ENCODE results near the gene UFL1. TPM values are rescaled to one million over a fixed set of nuclear protein-coding genes. Genes with fewer than 3 reads are reported as not detected.
"Not testable (repeated sequence)": the region's sequence is repeated elsewhere in the genome, so short reads cannot be mapped to it uniquely, and the experiment has no call there.

UFL1 gene
- total RNA-seq (10 to 100 TPM; 13.6 to 53.4 (median 26.8) TPM), polyA plus RNA-seq (10 to 100 TPM in 1 of 3 donors, 1 to 10 TPM in 2; 5.3 to 11.4 (median 6.6) TPM)
- long read RNA-seq, donor 1, result 0 reads
- long read RNA-seq, donor 2, full-length matches to known transcripts, result 1 of 1 reads
- long read RNA-seq, donor 2, partial matches to known transcripts, result 0 of 1 reads
- long read RNA-seq, donor 2, other reads (novel, unspliced or antisense), result 0 of 1 reads
- long read RNA-seq, donor 3, partial matches to known transcripts, result 5 of 5 reads
- long read RNA-seq, donor 3, other reads (novel, unspliced or antisense), result 0 of 5 reads
- long read RNA-seq, donor 4, result 0 reads
- long read RNA-seq, donor 5, full-length matches to known transcripts, result 2 of 2 reads
- long read RNA-seq, donor 5, partial matches to known transcripts, result 0 of 2 reads
- long read RNA-seq, donor 5, other reads (novel, unspliced or antisense), result 0 of 2 reads
- long read RNA-seq, donor 6, full-length matches to known transcripts, result 4 of 10 reads
- long read RNA-seq, donor 6, partial matches to known transcripts, result 6 of 10 reads
- long read RNA-seq, donor 6, other reads (novel, unspliced or antisense), result 0 of 10 reads
- long read RNA-seq, donor 7, full-length matches to known transcripts, result 1 of 18 reads
- long read RNA-seq, donor 7, partial matches to known transcripts, result 17 of 18 reads
- long read RNA-seq, donor 7, other reads (novel, unspliced or antisense), result 0 of 18 reads
- long read RNA-seq, donor 8, full-length matches to known transcripts, result 4 of 19 reads
- long read RNA-seq, donor 8, partial matches to known transcripts, result 15 of 19 reads
- long read RNA-seq, donor 8, other reads (novel, unspliced or antisense), result 0 of 19 reads
- long read RNA-seq, donor 9, full-length matches to known transcripts, result 1 of 1 reads
- long read RNA-seq, donor 9, partial matches to known transcripts, result 0 of 1 reads
- long read RNA-seq, donor 9, other reads (novel, unspliced or antisense), result 0 of 1 reads
- long read RNA-seq, donor 10, result 0 reads

DNA sequence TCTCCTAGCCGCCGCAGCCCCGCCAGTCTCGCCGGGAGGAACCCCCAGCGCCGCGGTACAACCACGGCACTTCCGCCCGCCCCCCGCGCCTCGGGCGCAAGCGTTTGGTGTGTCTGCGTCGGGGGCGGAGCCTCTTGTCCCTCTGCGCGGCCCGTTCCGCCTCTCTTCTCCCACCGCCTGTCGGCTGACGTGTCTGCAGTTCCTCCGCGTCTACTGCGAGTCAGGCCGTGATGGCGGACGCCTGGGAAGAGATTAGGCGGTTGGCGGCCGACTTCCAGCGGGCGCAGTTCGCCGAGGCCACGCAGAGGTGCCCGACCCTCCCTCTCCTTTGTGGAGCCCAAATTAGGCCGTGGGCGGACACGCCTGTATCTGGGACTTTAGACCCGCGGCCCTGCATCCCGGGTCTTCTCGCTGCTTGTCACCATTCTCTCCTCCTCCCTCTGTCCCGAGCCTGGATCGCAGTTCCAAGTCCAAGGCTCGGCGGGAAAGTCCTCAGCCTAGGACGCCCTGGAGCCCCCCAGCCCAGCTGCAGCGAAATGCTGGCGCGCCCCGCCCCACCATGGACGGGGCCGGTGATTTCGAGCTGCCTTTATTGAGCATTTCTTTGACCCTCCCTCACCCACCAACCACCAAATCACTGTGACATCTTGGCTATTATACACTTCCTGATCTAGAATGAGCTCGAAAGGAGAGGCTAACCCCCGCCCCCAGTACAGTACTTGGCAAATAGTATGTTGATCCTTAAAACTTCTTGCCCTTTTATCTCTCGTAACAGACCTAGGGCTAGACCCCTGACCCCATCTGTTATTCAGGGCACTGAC is at the start of gene UFL1:
Gene UFL1 (plus strand): TSS at position 163 of the 821 bp plus-strand sequence. CDS start 68 bp downstream, at position 231.
- Histone ChIP-seq H3K36me3 (peaks cover 8 to 21% (median 19%) of the 10 kb centered on the region in 4 donors), H3K4me1 (peaks cover 12 to 35% (median 26%) of the 10 kb centered on the region in 4 donors), H3K27ac (peak within 1 kb of the TSS; percentile 92 to 99 (median 96)), H3K4me3 (peak within 1 kb of the TSS; percentile 65 to 73 (median 70)), H3K27me3 (no peaks in the 10 kb centered on the region), H3K9me3 (no peaks in the 10 kb centered on the region)
- WGBS, 5 donors, result 0 to 1% (median 0%) methylated on average over 32 to 63 of the region's 63 CpGs
- intact Hi-C loops (cut with DNase I; ENCODE audit: low total_unique reads), result no loop called here
- DNase-seq, result peak; percentile 95 to 98
- TF ChIP-seq POLR2AphosphoS5 (IDR thresholded peaks at IDR 0.05) (peak; percentile 95 to 99 (median 99)), EP300 (IDR thresholded peaks at IDR 0.05) (no peak), POLR2A (IDR thresholded peaks at IDR 0.05) (peak in 2 of 4 donors; percentile 62 to 75)

DNA sequence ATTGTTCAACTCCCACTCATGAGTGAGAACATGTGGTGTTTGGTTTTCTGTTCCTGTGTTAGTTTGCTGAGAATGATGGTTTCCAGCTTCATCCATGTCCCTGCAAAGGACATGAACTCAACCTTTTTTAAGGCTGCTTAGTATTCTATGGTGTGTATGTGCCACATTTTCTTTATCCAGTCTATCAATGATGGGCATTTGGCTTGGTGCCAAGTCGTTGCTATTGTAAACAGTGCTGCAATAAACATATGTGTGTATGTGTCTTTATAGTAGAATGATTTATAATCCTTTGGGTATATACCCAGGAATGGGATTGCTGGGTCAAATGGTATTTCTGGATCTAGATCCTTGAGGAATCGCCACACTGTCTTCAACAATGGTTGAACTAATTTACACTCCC is 49.3 kb upstream of the UFL1 start:
- DNase-seq; intact Hi-C loops (cut with DNase I; ENCODE audit: low total_unique reads): not testable (repeated sequence)

GRCh38 chr6:96478695-96479094 is 42.9 kb upstream of the UFL1 start:
- H3K27me3 ChIP-seq, result no peaks in the 10 kb centered on the region
- H3K36me3 ChIP-seq, result no peaks in the 10 kb centered on the region
- no peak overlapping the region for H3K27ac ChIP-seq
- WGBS, 5 donors, result 87 to 94% (median 90%) methylated on average over 5 of the region's 5 CpGs
- H3K4me1 ChIP-seq, result no peaks in the 10 kb centered on the region
- no peak overlapping the region for H3K4me3 ChIP-seq
- no peak for DNase-seq
- TF ChIP-seq POLR2A (IDR thresholded peaks at IDR 0.05) (no peak), POLR2AphosphoS5 (IDR thresholded peaks at IDR 0.05) (no peak)
- peaks cover 21 to 74% (median 45%) of the 10 kb centered on the region in 4 donors for H3K9me3 ChIP-seq
- intact Hi-C loops (cut with DNase I; ENCODE audit: low total_unique reads), result no loop called here

More for the DNA sequence above, 49.3 kb upstream of the UFL1 start:
- not testable (repeated sequence) for H3K36me3 ChIP-seq, H3K27me3 ChIP-seq, H3K4me1 ChIP-seq, H3K27ac ChIP-seq, H3K4me3 ChIP-seq
- WGBS, 5 donors, result 44 to 56% (median 52%) methylated on average over 2 of the region's 2 CpGs
- peaks cover 0 to 39% (median 13%) of the 10 kb centered on the region in 4 donors for H3K9me3 ChIP-seq

DNA sequence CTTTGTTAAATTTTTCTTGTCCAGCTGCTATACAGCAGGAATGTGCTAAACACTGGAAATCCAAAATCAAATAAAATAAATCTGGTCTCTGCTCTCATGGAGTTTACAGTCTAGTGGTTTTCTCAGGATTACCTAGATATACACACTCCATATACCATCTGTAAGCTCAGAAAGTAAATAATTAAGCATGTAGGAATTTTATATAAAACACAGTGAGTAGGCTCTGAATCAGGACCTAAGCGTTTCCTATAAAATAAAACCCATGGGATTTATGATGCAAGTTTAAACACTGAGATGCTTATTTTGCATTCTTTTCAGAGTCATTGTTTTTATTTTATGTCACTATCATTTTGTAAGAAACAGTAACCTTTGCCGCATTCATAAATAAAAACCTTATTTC is 29.7 kb upstream of the UFL1 start:
- Histone ChIP-seq H3K27ac (no peak overlapping the region), H3K27me3 (no peaks in the 10 kb centered on the region), H3K36me3 (no peaks in the 10 kb centered on the region), H3K4me1 (no peaks in the 10 kb centered on the region), H3K9me3 (peaks cover 18 to 95% (median 68%) of the 10 kb centered on the region in 4 donors), H3K4me3 (no peak overlapping the region)
- TF ChIP-seq POLR2AphosphoS5 (IDR thresholded peaks at IDR 0.05) (no peak), EP300 (IDR thresholded peaks at IDR 0.05) (no peak), POLR2A (IDR thresholded peaks at IDR 0.05) (no peak)
- TF ChIP-seq, protein P1, sequence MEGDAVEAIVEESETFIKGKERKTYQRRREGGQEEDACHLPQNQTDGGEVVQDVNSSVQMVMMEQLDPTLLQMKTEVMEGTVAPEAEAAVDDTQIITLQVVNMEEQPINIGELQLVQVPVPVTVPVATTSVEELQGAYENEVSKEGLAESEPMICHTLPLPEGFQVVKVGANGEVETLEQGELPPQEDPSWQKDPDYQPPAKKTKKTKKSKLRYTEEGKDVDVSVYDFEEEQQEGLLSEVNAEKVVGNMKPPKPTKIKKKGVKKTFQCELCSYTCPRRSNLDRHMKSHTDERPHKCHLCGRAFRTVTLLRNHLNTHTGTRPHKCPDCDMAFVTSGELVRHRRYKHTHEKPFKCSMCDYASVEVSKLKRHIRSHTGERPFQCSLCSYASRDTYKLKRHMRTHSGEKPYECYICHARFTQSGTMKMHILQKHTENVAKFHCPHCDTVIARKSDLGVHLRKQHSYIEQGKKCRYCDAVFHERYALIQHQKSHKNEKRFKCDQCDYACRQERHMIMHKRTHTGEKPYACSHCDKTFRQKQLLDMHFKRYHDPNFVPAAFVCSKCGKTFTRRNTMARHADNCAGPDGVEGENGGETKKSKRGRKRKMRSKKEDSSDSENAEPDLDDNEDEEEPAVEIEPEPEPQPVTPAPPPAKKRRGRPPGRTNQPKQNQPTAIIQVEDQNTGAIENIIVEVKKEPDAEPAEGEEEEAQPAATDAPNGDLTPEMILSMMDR (IDR thresholded peaks at IDR 0.05), result no peak
- WGBS, 5 donors, result 88 to 99% (median 94%) methylated on average over 2 of the region's 2 CpGs
- intact Hi-C loops (cut with DNase I; ENCODE audit: low total_unique reads), result no loop called here
- no peak for DNase-seq

- no peak for TF ChIP-seq EP300 (IDR thresholded peaks at IDR 0.05)
- TF ChIP-seq POLR2AphosphoS5 (IDR thresholded peaks at IDR 0.05), result no peak
- TF ChIP-seq POLR2A (IDR thresholded peaks at IDR 0.05), result no peak
- TF ChIP-seq, protein P1 (IDR thresholded peaks at IDR 0.05), result no peak
- Histone ChIP-seq H3K27me3 (no peaks in the 10 kb centered on the region), H3K4me3 (no peak overlapping the region), H3K9me3 (peaks cover 0 to 75% (median 32%) of the 10 kb centered on the region in 4 donors), H3K36me3 (peaks cover 0 to 5% (median 0%) of the 10 kb centered on the region in 4 donors), H3K27ac (no peak overlapping the region), H3K4me1 (no peaks in the 10 kb centered on the region)
- peak in 1 of 2 donors; percentile 20 for DNase-seq
- intact Hi-C loops (cut with DNase I; ENCODE audit: low total_unique reads), result no loop called here
- 75 to 87% (median 77%) methylated on average over 3 to 5 of the region's 5 CpGs for WGBS, 5 donors
These were observed 21.8 kb upstream of the UFL1 start for GRCh38 chr6:96499781-96500180.

All from stomach (tissue), 19 donors.